ENCODE measurements around the gene ALDH3A2.

Gene ALDH3A2

GRCh38 chr17:19648475-19649273 lies at the start of gene ALDH3A2:
ALDH3A2 (plus strand) TSS chr17:19648751; CDS start chr17:19648972, 221 bp downstream.
- DNase-seq: peak; percentile 90

GRCh38 chr17:19610311-19610710 lies 38.2 kb upstream of the ALDH3A2 start:
- DNase-seq: no peak

- DNase-seq: no peak
Observed at GRCh38 chr17:19610879-19611278, 37.7 kb upstream of the ALDH3A2 start.

GRCh38 chr17:19613979-19614378 lies 34.6 kb upstream of the ALDH3A2 start:
- DNase-seq: no peak

- DNase-seq: no peak
Observed at GRCh38 chr17:19614900-19615299, 33.7 kb upstream of the ALDH3A2 start.

- DNase-seq: no peak
Observed at GRCh38 chr17:19618015-19618414, 30.5 kb upstream of the ALDH3A2 start.

- DNase-seq: no peak
Observed at GRCh38 chr17:19619705-19620325, 28.7 kb upstream of the ALDH3A2 start.

- no peak for DNase-seq
Observed at GRCh38 chr17:19621697-19622096, 26.9 kb upstream of the ALDH3A2 start.

GRCh38 chr17:19626079-19626478 lies 22.5 kb upstream of the ALDH3A2 start:
- DNase-seq: no peak

GRCh38 chr17:19629449-19629848 lies 19.1 kb upstream of the ALDH3A2 start:
- DNase-seq: no peak

GRCh38 chr17:19630035-19630434 lies 18.5 kb upstream of the ALDH3A2 start:
- no peak for DNase-seq

GRCh38 chr17:19630661-19631060 lies 17.9 kb upstream of the ALDH3A2 start:
- DNase-seq: no peak

- no peak for DNase-seq
Observed at GRCh38 chr17:19631905-19632304, 16.6 kb upstream of the ALDH3A2 start.

GRCh38 chr17:19641687-19642372 lies 6.7 kb upstream of the ALDH3A2 start:
- peak; percentile 7 for DNase-seq

GRCh38 chr17:19642373-19642893 lies 6.1 kb upstream of the ALDH3A2 start:
- DNase-seq: no peak

- DNase-seq: no peak
Observed at GRCh38 chr17:19644493-19645210, 3.9 kb upstream of the ALDH3A2 start.

GRCh38 chr17:19645734-19646201 lies 2.8 kb upstream of the ALDH3A2 start:
- no peak for DNase-seq

- peak; percentile 22 for DNase-seq
Observed at GRCh38 chr17:19646788-19647696, 1.5 kb upstream of the ALDH3A2 start.

- DNase-seq: peak; percentile 78
Observed at GRCh38 chr17:19647697-19648474, 665 bp upstream of the ALDH3A2 start.

- DNase-seq: no peak
Observed at GRCh38 chr17:19649274-19649541, 657 bp downstream of the ALDH3A2 start.

GRCh38 chr17:19650826-19651225 lies 2.3 kb downstream of the ALDH3A2 start:
- DNase-seq: no peak
